Ishikawa (cell line): Measurements from ENCODE around the gene PHF21A.

Experiments
- CREB1 ChIP-seq: IDR thresholded peaks from 2 replicates; pipeline ENCODE4 v1.6.1; 2012; ENCODE audit warnings: low read depth
- EGR1 ChIP-seq: IDR thresholded peaks from 2 replicates; pipeline ENCODE4 v1.6.1; 2012
- EP300 ChIP-seq: IDR thresholded peaks from 2 replicates; pipeline ENCODE4 v1.6.1; 2012; ENCODE audit warnings: borderline replicate concordance
- FOXM1 ChIP-seq: IDR thresholded peaks from 2 replicates; pipeline ENCODE4 v1.6.1; 2012; ENCODE audit warnings: low read depth, borderline replicate concordance
- MAX ChIP-seq: IDR thresholded peaks from 2 replicates; pipeline ENCODE4 v1.6.1; 2012
- NFIC ChIP-seq: IDR thresholded peaks from 2 replicates; pipeline ENCODE4 v1.6.1; 2012
- RAD21 ChIP-seq: IDR thresholded peaks from 2 replicates; pipeline ENCODE4 v1.6.1; 2012; ENCODE audit warnings: low read depth
- REST ChIP-seq: IDR thresholded peaks from 2 replicates; pipeline ENCODE4 v1.6.1; 2012; ENCODE audit warnings: low read depth, mild to moderate bottlenecking
- TAF1 ChIP-seq: IDR thresholded peaks from 2 replicates; pipeline ENCODE4 v1.6.1; 2012; ENCODE audit warnings: low read depth, mild to moderate bottlenecking
- TCF12 ChIP-seq: IDR thresholded peaks from 2 replicates; pipeline ENCODE4 v1.6.1; 2012; ENCODE audit warnings: low read depth
- TEAD4 ChIP-seq: IDR thresholded peaks from 2 replicates; pipeline ENCODE4 v1.6.1; 2012
- USF1 ChIP-seq: IDR thresholded peaks from 2 replicates; pipeline ENCODE4 v1.6.1; 2012
- YY1 ChIP-seq: IDR thresholded peaks from 2 replicates; pipeline ENCODE4 v1.6.1; 2012; ENCODE audit warnings: low read depth
- ZBTB7A ChIP-seq: IDR thresholded peaks from 2 replicates; pipeline ENCODE4 v1.6.1; 2012; ENCODE audit warnings: low read depth

GRCh38 chr11:45939836-45940235 is 181.4 kb downstream of the PHF21A start:
- TF ChIP-seq RAD21 (no peak), TCF12 (no peak), ZBTB7A (no peak), FOXM1 (no peak), REST (no peak), MAX (no peak), NFIC (no peak), TEAD4 (no peak), USF1 (no peak), TAF1 (no peak), EGR1 (no peak), EP300 (no peak), CREB1 (no peak), YY1 (no peak)
